Ovary (tissue), 9 donors: ENCODE results near the gene GDF15. TPM values are rescaled to one million over a fixed set of nuclear protein-coding genes. Genes with fewer than 3 reads are reported as not detected.

ENCODE experiments used
- DNase-seq, 5 donors: peaks; one replicate each; pipeline ENCODE4 v3.0.0-alpha.2; 2019 to 2020
- H3K27ac ChIP-seq, 2 donors: fragments of 200-600 bp; one replicate each; pipeline versions ENCODE4 v1.5.1 to v1.8.0; 2019 to 2022
- H3K27me3 ChIP-seq: fragments of 200-600 bp; one replicate; pipeline ENCODE4 v1.8.0; 2022
- H3K36me3 ChIP-seq: fragments of 200-600 bp; sonication (generic); one replicate; pipeline ENCODE4 v1.5.1; 2019
- H3K4me1 ChIP-seq: one replicate; pipeline ENCODE4 v1.8.1; 2013; ENCODE audit warnings: mild to moderate bottlenecking, moderate library complexity; ENCODE audit not compliant: insufficient read depth
- H3K4me3 ChIP-seq: fragments of 200-600 bp; sonication (generic); one replicate; pipeline ENCODE4 v1.5.1; 2017
- H3K9me3 ChIP-seq, 2 donors: fragments of 200-600 bp in 1 of 2; sonication (generic) in 1 of 2; one replicate each; pipeline versions ENCODE4 v1.5.1 to v1.8.1; 2013 to 2019; ENCODE audit warnings: mild to moderate bottlenecking in 1 of 2, moderate library complexity in 1 of 2
- CTCF ChIP-seq, 3 donors: fragments of 450-650 bp in 2 of 3; fragments of 200-600 bp in 1 of 3; IDR thresholded peaks; one replicate each; pipeline versions ENCODE4 v1.5.1 to v1.8.0; 2016 to 2022; ENCODE audit warnings: antibody characterized with exemption in 3 of 3, mild to moderate bottlenecking in 1 of 3
- EP300 ChIP-seq: sonication (generic); formaldehyde crosslinking; IDR thresholded peaks from one replicate; pipeline ENCODE4 v1.6.1; 2017; ENCODE audit warnings: antibody characterized with exemption
- POLR2A ChIP-seq: fragments of 450-650 bp; IDR thresholded peaks from one replicate; pipeline ENCODE4 v1.6.1; 2017; ENCODE audit warnings: antibody characterized with exemption, mild to moderate bottlenecking, moderate library complexity
- WGBS, 3 donors: extraction: QIAGEN DNeasy Blood & Tissue Kit in 1 of 3; methylation state at CpG; one replicate each; pipeline versions ENCODE4 v1.1.5 to v1.1.7; 2013 to 2017; 5-methylcytosine and 5-hydroxymethylcytosine counted together
- intact Hi-C, 4 donors: fragments of 100-400 bp; cut with DNase I; formaldehyde crosslinking; loops; one replicate each; pipeline versions ENCODE4 v1.11.0 to v1.15.1; 2022 to 2023
- polyA plus RNA-seq, 2 donors: library from polyadenylated mRNA; stranded (reverse); fragments of 200-250 nt in 1 of 2; fragments of 350-450 nt in 1 of 2; fragmentation: Illumina TruSeq in 1 of 2; extraction: RNeasy Lipid Tissue Mini Kit (QIAGEN cat#74804) in 1 of 2; gene quantifications; one replicate each; pipeline ENCODE4 v1.2.3, GENCODE V29; 2013 to 2014
- total RNA-seq, 7 donors: library from RNA; depleted of rRNA in 2 of 7; stranded (reverse); fragments of >200 nt in 2 of 7; fragmentation: NEBNext Ultra II Directional in 3 of 7; extraction: Animal tissue kit (Norgen Biotek cat#: 25700) in 3 of 7; gene quantifications; one replicate each; pipeline versions ENCODE4 v1.1.0 to v1.2.4, GENCODE V29; 2016 to 2023
- donor health status: DM: no; HTN: no; CAD: no; lungs with moderate emphysema.
- donor health status: DM: no; HTN: no; CAD: no.
- donor health status: Bipolar disorder and iron deficiency.
- donor health status: DM: yes; HTN: yes; CAD: no.
- donor health status: DM: no; HTN: no; CAD: no.
- donor health status: DM: yes; HTN: yes; CAD: no.

Gene GDF15
- total and polyA plus RNA-seq, 9 donors, result 0.67 to 20.9 (median 3.3) TPM

DNA sequence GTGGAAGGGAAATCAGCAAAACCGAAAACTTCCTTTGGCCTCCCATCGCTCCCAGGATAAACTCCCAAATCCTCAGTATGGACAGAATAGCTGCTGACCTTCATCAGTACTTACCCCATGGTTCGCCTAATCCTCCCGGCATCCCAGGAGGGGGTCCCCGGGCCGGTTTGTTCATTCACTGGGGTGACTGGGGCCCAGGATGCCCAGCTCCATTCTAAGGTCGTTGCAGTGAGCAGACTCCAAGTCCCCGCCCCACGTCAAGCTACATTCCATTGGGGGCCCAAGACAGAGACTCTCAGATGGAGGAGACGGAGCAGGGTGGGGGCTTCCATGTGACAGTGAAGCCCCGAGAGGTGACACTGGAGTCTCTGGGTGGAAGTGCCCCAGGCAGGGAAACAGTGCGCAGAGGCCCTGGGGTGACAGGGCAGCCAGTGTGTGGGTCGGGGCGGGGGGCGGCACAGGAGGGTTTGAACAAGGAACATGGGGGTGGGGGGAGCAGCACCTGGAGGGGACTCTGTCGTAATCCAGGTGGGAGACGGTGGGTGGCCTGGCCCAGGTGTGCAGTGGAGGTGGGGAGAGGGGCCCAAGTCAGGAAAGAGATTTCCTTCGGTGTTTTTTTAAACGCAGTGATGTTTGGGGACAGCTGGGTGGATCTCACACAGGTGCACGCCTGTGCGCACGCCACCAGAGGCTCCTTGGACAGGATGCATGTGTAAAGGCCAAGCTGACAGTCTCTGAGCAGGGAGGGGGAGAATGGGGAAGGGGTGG lies 38.3 kb downstream of the GDF15 start:
- peak in 3 of 5 donors; percentile 36 to 45 (median 39) for DNase-seq
- peak overlapping the region in 1 of 2 donors; percentile 2 for H3K27ac ChIP-seq
- intact Hi-C loops, result loop anchor here in 1 of 4 donors (10.0 kb wide), 1 partner anchor 420 kb away; the partner anchor contains the start of gene ARRDC2

GRCh38 chr19:18424890-18425514 lies 39.0 kb downstream of the GDF15 start:
- no peaks in the 10 kb centered on the region for H3K9me3 ChIP-seq
- peaks cover 21% of the 10 kb centered on the region for H3K4me1 ChIP-seq
- TF ChIP-seq POLR2A (no peak), CTCF (IDR thresholded peaks at IDR 0.05) (no peak), EP300 (no peak)
- WGBS, 3 donors, result 77 to 82% (median 82%) methylated on average over 17 of the region's 17 CpGs
- H3K36me3 ChIP-seq, result no peaks in the 10 kb centered on the region
- no peak overlapping the region for H3K4me3 ChIP-seq
- DNase-seq, result peak in 4 of 5 donors; percentile 39 to 47 (median 42)
- no peaks in the 10 kb centered on the region for H3K27me3 ChIP-seq
- intact Hi-C loops, result loop anchor here in 1 of 4 donors (10.0 kb wide), 1 partner anchor 420 kb away; the partner anchor contains the start of gene ARRDC2
- H3K27ac ChIP-seq, result peak overlapping the region in 1 of 2 donors; percentile 54

More for the DNA sequence above, 38.3 kb downstream of the GDF15 start:
- Histone ChIP-seq H3K36me3 (no peaks in the 10 kb centered on the region), H3K9me3 (no peaks in the 10 kb centered on the region), H3K4me3 (no peak overlapping the region), H3K27me3 (no peaks in the 10 kb centered on the region), H3K4me1 (peaks cover 17% of the 10 kb centered on the region)
- WGBS, 3 donors, result 75 to 79% (median 76%) methylated on average over 22 of the region's 22 CpGs
- no peak for TF ChIP-seq CTCF (IDR thresholded peaks at IDR 0.05)
- no peak for TF ChIP-seq EP300
- no peak for TF ChIP-seq POLR2A

GRCh38 chr19:18425515-18426415 lies 39.8 kb downstream of the GDF15 start:
- peak; percentile 59 to 80 (median 73) for DNase-seq
- Histone ChIP-seq H3K36me3 (no peaks in the 10 kb centered on the region), H3K27ac (peak overlapping the region; percentile 45 to 54), H3K4me1 (peaks cover 21% of the 10 kb centered on the region), H3K9me3 (no peaks in the 10 kb centered on the region), H3K4me3 (no peak overlapping the region), H3K27me3 (no peaks in the 10 kb centered on the region)
- intact Hi-C loops, result loop anchor here in 1 of 4 donors (10.0 kb wide), 1 partner anchor 421 kb away; the partner anchor contains the start of gene ARRDC2
- TF ChIP-seq POLR2A (no peak), CTCF (IDR thresholded peaks at IDR 0.05) (peak in 2 of 3 donors; percentile 9 to 10)
- WGBS, 3 donors, result 40 to 56% (median 51%) methylated on average over 17 to 18 of the region's 18 CpGs

- DNase-seq, result peak in 1 of 5 donors; percentile 40
- whole genome bisulfite sequencing, 3 donors, result 66 to 81% (median 78%) methylated on average over 4 to 8 of the region's 8 CpGs
- Histone ChIP-seq H3K9me3 (no peaks in the 10 kb centered on the region), H3K4me3 (no peak overlapping the region), H3K27me3 (no peaks in the 10 kb centered on the region), H3K4me1 (peaks cover 18% of the 10 kb centered on the region), H3K36me3 (no peaks in the 10 kb centered on the region), H3K27ac (peak overlapping the region; percentile 45 to 54)
- TF ChIP-seq EP300 (no peak), CTCF (IDR thresholded peaks at IDR 0.05) (no peak), POLR2A (no peak)
- intact Hi-C loops, result loop anchor here in 1 of 4 donors (10.0 kb wide), 1 partner anchor 422 kb away; the partner anchor contains the start of gene ARRDC2
These were observed 40.4 kb downstream of the GDF15 start for GRCh38 chr19:18426416-18426767.
